ENCODE data around the gene ZMYM4.
"Not testable (repeated sequence)": the region's sequence is repeated elsewhere in the genome, so short reads cannot be mapped to it uniquely, and the experiment has no call there.

DNA sequence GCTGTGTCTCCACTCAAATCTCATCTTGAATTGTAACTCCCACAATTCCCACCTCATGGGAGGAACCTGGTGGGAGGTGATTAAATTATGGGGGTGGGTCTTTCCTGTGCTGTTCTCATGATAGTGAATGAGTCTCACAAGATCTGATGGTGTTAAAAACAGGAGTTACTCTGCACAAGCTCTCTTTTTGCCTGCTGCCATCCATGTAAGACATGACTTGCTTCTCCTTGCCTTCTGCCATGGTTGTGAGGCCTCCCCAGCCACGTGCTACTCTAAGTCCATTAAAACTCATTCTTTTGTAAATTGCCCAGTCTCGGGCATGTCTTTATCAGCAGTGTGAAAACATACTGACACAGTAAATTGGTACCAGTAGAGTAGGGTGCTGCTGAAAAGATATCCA, 195.2 kb downstream of the ZMYM4 start:
- TF ChIP-seq, protein P1, sequence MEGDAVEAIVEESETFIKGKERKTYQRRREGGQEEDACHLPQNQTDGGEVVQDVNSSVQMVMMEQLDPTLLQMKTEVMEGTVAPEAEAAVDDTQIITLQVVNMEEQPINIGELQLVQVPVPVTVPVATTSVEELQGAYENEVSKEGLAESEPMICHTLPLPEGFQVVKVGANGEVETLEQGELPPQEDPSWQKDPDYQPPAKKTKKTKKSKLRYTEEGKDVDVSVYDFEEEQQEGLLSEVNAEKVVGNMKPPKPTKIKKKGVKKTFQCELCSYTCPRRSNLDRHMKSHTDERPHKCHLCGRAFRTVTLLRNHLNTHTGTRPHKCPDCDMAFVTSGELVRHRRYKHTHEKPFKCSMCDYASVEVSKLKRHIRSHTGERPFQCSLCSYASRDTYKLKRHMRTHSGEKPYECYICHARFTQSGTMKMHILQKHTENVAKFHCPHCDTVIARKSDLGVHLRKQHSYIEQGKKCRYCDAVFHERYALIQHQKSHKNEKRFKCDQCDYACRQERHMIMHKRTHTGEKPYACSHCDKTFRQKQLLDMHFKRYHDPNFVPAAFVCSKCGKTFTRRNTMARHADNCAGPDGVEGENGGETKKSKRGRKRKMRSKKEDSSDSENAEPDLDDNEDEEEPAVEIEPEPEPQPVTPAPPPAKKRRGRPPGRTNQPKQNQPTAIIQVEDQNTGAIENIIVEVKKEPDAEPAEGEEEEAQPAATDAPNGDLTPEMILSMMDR (IDR thresholded peaks at IDR 0.05; ENCODE audit: low read depth, low read length) = not testable (repeated sequence)
- TF ChIP-seq POLR2A (IDR thresholded peaks at IDR 0.05; ENCODE audit: extremely low read depth, insufficient read length); MYC (IDR thresholded peaks at IDR 0.05; ENCODE audit: low read depth, low read length): not testable (repeated sequence)
- TF ChIP-seq, protein P2, sequence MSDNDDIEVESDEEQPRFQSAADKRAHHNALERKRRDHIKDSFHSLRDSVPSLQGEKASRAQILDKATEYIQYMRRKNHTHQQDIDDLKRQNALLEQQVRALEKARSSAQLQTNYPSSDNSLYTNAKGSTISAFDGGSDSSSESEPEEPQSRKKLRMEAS (IDR thresholded peaks at IDR 0.05; ENCODE audit: low read depth, low read length) = not testable (repeated sequence)

Data from NB4 (cell line).